ENCODE data around the gene AATK. TPM values are rescaled to one million over a fixed set of nuclear protein-coding genes. Genes with fewer than 3 reads are reported as not detected.

AATK gene
- total RNA-seq, 1 experiment from 2014 or later = 4.4 TPM

DNA sequence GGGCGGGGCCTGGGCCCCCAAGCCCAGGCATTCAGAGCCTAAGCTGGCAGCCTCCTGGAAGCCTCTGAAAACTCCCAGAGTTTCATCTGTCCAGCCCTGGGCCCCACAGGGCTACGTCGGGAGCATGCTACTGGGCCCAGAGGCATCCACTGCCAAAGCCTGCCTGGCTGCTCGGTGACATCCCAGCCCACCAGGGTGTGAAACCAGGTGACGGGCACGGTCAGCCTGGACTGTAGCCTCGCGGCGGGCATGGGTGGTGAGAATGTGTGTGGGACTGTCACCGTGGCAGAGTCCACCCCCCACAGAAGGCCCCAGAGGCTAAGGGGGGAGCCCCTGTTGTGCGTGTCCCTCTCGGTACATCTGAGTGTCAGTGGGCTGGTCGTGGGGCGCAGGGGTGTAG lies 25.6 kb upstream of the AATK start:
- ATAC-seq (no peak), DNase-seq (ENCODE audit: low read depth, low spot score) (no peak)
- Histone ChIP-seq H4K20me1 (ENCODE audit: insufficient read depth) (no peaks in the 10 kb centered on the region), H3K9me2 (ENCODE audit: insufficient read depth) (no peaks in the 10 kb centered on the region), H3K4me3 (replicated peaks in 1 of 2; ENCODE audit: low read depth in 1 of 2, low read length in 2 of 2) (no peak overlapping the region), H3K27ac (ENCODE audit: low read depth, low read length) (no peak overlapping the region), H3K27me3 (ENCODE audit: insufficient read depth, low read length) (no peaks in the 10 kb centered on the region), H3K36me3 (ENCODE audit: control insufficient read depth in 1 of 2, insufficient read depth in 2 of 2, low read length in 2 of 2) (peaks cover 3% of the 10 kb centered on the region in 2 experiments; a peak in 2 of 4 replicates), H3K9me3 (ENCODE audit: control insufficient read depth in 1 of 2, insufficient read depth in 1 of 2, low read depth in 1 of 2, low read length in 2 of 2) (no peaks in the 10 kb centered on the region), H2AFZ (ENCODE audit: low read depth, low read length, poor library complexity, severe bottlenecking) (no peak overlapping the region), H3K4me2 (ENCODE audit: low read length) (no peak overlapping the region), H3K4me1 (ENCODE audit: control insufficient read depth in 1 of 2, insufficient read depth in 2 of 2, low read length in 2 of 2) (no peaks in the 10 kb centered on the region), H3K9ac (ENCODE audit: low read length) (no peak overlapping the region), H3K79me2 (ENCODE audit: insufficient read depth, low read length) (no peaks in the 10 kb centered on the region)
- ChIA-PET CTCF (interaction anchor here (0.6 kb wide), 1 partner anchor 9 kb away, joined by 3 read pairs; no protein-coding TSS in a partner anchor), POLR2A (no interaction called here), RAD21 (ENCODE audit: low non-redundant PET in 1 of 2, low total read pairs in 2 of 2, uncharacterized antibody in 2 of 2, unreplicated experiment in 2 of 2) (no interaction called here)
- no peak for TF ChIP-seq POLR2AphosphoS5 (IDR thresholded peaks at IDR 0.05; ENCODE audit: low read depth, low read length)
- no peak for TF ChIP-seq TCF7L2 (IDR thresholded peaks at IDR 0.05; ENCODE audit: borderline replicate concordance, extremely low read depth, insufficient read depth, insufficient read length)
- TF ChIP-seq SIN3A (IDR thresholded peaks at IDR 0.05; ENCODE audit: low read depth) = no peak
- no peak for TF ChIP-seq JUND (IDR thresholded peaks at IDR 0.05)
- TF ChIP-seq, protein P1, sequence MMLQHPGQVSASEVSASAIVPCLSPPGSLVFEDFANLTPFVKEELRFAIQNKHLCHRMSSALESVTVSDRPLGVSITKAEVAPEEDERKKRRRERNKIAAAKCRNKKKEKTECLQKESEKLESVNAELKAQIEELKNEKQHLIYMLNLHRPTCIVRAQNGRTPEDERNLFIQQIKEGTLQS (IDR thresholded peaks at IDR 0.05) = no peak
- TF ChIP-seq RAD21 (IDR thresholded peaks at IDR 0.05; ENCODE audit: low read depth) = no peak
- TF ChIP-seq SRF (IDR thresholded peaks at IDR 0.05; ENCODE audit: low read depth) = no peak
- no peak for TF ChIP-seq CEBPB (IDR thresholded peaks at IDR 0.05; ENCODE audit: low read depth)
- TF ChIP-seq, protein P2, sequence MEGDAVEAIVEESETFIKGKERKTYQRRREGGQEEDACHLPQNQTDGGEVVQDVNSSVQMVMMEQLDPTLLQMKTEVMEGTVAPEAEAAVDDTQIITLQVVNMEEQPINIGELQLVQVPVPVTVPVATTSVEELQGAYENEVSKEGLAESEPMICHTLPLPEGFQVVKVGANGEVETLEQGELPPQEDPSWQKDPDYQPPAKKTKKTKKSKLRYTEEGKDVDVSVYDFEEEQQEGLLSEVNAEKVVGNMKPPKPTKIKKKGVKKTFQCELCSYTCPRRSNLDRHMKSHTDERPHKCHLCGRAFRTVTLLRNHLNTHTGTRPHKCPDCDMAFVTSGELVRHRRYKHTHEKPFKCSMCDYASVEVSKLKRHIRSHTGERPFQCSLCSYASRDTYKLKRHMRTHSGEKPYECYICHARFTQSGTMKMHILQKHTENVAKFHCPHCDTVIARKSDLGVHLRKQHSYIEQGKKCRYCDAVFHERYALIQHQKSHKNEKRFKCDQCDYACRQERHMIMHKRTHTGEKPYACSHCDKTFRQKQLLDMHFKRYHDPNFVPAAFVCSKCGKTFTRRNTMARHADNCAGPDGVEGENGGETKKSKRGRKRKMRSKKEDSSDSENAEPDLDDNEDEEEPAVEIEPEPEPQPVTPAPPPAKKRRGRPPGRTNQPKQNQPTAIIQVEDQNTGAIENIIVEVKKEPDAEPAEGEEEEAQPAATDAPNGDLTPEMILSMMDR (IDR thresholded peaks at IDR 0.05 in 2 of 3, conservative IDR thresholded peaks at IDR 0.05 in 1 of 3; ENCODE audit: borderline replicate concordance in 1 of 3, insufficient read depth in 1 of 3, low read depth in 2 of 3, low read length in 2 of 3) = no peak
- TF ChIP-seq FOSL1 (IDR thresholded peaks at IDR 0.05; ENCODE audit: low read depth) = no peak
- no peak for TF ChIP-seq POLR2A (IDR thresholded peaks at IDR 0.05; ENCODE audit: borderline replicate concordance, extremely low read depth, insufficient read depth, insufficient read length)
- no peak for TF ChIP-seq YY1 (IDR thresholded peaks at IDR 0.05; ENCODE audit: extremely low read depth, insufficient replicate concordance, low read depth, low read length)
- no peak for TF ChIP-seq SP1 (IDR thresholded peaks at IDR 0.05; ENCODE audit: low read depth)
- no peak for TF ChIP-seq EGR1 (IDR thresholded peaks at IDR 0.05; ENCODE audit: low read depth)
- no peak for TF ChIP-seq EZH2phosphoT487 (IDR thresholded peaks at IDR 0.05; ENCODE audit: borderline replicate concordance)
- TF ChIP-seq, protein P3, sequence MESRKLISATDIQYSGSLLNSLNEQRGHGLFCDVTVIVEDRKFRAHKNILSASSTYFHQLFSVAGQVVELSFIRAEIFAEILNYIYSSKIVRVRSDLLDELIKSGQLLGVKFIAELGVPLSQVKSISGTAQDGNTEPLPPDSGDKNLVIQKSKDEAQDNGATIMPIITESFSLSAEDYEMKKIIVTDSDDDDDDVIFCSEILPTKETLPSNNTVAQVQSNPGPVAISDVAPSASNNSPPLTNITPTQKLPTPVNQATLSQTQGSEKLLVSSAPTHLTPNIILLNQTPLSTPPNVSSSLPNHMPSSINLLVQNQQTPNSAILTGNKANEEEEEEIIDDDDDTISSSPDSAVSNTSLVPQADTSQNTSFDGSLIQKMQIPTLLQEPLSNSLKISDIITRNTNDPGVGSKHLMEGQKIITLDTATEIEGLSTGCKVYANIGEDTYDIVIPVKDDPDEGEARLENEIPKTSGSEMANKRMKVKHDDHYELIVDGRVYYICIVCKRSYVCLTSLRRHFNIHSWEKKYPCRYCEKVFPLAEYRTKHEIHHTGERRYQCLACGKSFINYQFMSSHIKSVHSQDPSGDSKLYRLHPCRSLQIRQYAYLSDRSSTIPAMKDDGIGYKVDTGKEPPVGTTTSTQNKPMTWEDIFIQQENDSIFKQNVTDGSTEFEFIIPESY (IDR thresholded peaks at IDR 0.05; ENCODE audit: extremely low read depth, insufficient replicate concordance, low read length) = no peak
- no peak for TF ChIP-seq ZFX (IDR thresholded peaks at IDR 0.05)
- no peak for TF ChIP-seq ZNF274 (IDR thresholded peaks at IDR 0.05; ENCODE audit: low read depth, low read length)
- intact Hi-C loops (cut with micrococcal nuclease) = no loop called here
- BruUV-seq (replicated peaks) = no TSS peak

Data from HCT116 (cell line).